Tibial artery (tissue), 4 donors: ENCODE measurements around the gene TAOK2.

ENCODE experiments used
- DNase-seq, 2 donors: peaks; one replicate each; pipeline ENCODE4 v3.0.0-alpha.2; 2019
- H3K27ac ChIP-seq, 2 donors: fragments of 200-600 bp; sonication (generic) in 1 of 2; 1 replicate in 1 of 2; 2 replicates in 1 of 2; pipeline ENCODE4 v1.5.1; 2018 to 2019; ENCODE audit warnings: mild to moderate bottlenecking in 1 of 2
- H3K27me3 ChIP-seq, 2 donors: fragments of 200-600 bp; sonication (generic) in 1 of 2; one replicate each; pipeline versions ENCODE4 v1.5.1 to v1.6.0; 2016 to 2019
- H3K36me3 ChIP-seq, 3 donors: fragments of 200-600 bp; sonication (generic) in 2 of 3; one replicate each; pipeline ENCODE4 v1.5.1; 2016 to 2019; ENCODE audit warnings: mild to moderate bottlenecking in 2 of 3
- H3K4me1 ChIP-seq, 4 donors: fragments of 200-600 bp; sonication (generic) in 2 of 4; 1 replicate in 3 of 4; 2 replicates in 1 of 4; pipeline ENCODE4 v1.5.1; 2016 to 2019
- H3K4me3 ChIP-seq, 2 donors: fragments of 200-600 bp; sonication (generic) in 1 of 2; 1 replicate in 1 of 2; 2 replicates in 1 of 2; pipeline ENCODE4 v1.5.1; 2018 to 2019; ENCODE audit warnings: mild to moderate bottlenecking in 2 of 2
- H3K9me3 ChIP-seq, 3 donors: fragments of 200-600 bp; sonication (generic) in 1 of 3; one replicate each; pipeline ENCODE4 v1.5.1; 2016 to 2019
- intact Hi-C: fragments of 100-400 bp; cut with DNase I; formaldehyde crosslinking; loops from one replicate; pipeline ENCODE4 v1.15.0; 2023; ENCODE audit warnings: low total_unique reads
- TF ChIP-seq, protein P1 (sequence below), 2 experiments: fragments of 200-600 bp in 1 of 2; fragments of 450-650 bp in 1 of 2; IDR thresholded peaks; one replicate each; pipeline ENCODE4 v1.5.1; 2017 to 2019; ENCODE audit warnings: antibody characterized with exemption in 2 of 2, mild to moderate bottlenecking in 1 of 2, moderate library complexity in 1 of 2

The TAOK2 gene

DNA sequence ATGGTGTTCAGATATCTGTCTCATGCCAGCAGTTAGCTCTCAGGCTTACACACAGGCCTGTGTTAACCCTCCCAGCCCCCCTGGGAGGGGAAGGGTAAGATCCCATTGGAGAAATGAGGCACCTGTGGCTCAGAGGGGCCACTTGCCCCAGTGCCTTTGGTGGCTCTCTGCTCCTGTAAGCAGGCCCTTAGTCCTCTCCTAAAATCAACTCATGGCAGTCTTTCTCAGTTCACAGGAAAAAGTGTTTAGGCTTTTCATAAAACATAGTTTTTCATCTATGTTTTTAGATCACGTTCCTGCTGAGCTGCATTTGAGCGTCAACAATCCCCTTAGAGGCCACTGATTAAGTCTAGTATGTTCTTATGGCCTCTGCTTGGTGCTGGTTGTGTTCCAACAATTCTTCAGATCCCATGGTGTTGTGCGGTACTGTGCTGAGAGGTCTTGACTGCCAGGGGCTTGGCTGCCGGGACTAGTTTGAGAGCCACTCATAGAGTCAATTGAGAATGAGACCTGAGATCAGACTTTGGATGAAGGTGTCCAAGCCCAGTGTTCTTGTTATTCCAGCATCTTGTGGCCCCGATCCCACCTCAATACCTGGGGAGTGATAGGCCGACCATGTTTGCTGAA is 10.6 kb downstream of the TAOK2 start:
- Histone ChIP-seq H3K4me3 (no peak overlapping the region), H3K27ac (no peak overlapping the region), H3K4me1 (no peaks in the 10 kb centered on the region), H3K36me3 (peaks cover 90 to 100% (median 99%) of the 10 kb centered on the region in 3 donors), H3K27me3 (no peaks in the 10 kb centered on the region), H3K9me3 (no peaks in the 10 kb centered on the region)
- DNase-seq, result no peak
- TF ChIP-seq, protein P1, sequence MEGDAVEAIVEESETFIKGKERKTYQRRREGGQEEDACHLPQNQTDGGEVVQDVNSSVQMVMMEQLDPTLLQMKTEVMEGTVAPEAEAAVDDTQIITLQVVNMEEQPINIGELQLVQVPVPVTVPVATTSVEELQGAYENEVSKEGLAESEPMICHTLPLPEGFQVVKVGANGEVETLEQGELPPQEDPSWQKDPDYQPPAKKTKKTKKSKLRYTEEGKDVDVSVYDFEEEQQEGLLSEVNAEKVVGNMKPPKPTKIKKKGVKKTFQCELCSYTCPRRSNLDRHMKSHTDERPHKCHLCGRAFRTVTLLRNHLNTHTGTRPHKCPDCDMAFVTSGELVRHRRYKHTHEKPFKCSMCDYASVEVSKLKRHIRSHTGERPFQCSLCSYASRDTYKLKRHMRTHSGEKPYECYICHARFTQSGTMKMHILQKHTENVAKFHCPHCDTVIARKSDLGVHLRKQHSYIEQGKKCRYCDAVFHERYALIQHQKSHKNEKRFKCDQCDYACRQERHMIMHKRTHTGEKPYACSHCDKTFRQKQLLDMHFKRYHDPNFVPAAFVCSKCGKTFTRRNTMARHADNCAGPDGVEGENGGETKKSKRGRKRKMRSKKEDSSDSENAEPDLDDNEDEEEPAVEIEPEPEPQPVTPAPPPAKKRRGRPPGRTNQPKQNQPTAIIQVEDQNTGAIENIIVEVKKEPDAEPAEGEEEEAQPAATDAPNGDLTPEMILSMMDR (IDR thresholded peaks at IDR 0.05), result no peak
- intact Hi-C loops, result no loop called here

DNA sequence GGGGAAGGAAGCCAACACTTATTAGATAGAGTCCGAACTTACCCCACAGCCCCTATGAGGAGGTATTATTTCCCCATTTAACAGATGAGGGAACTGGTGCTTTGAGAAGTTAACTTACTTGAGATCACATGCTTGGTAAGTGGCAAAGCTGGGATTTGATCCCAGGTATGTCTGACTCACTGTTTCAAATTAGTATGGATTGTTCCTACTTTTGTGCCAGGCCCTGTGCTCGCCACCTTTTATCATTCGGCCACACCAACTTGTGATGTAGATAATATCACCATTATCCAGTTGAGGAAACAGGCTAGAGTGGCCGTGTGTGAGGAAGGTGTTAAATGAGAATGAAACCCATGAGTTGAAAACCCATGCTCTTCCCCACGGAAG is 11.1 kb downstream of the TAOK2 start:
- Histone ChIP-seq H3K4me3 (no peak overlapping the region), H3K9me3 (no peaks in the 10 kb centered on the region), H3K4me1 (no peaks in the 10 kb centered on the region), H3K36me3 (peaks cover 85 to 100% (median 99%) of the 10 kb centered on the region in 3 donors), H3K27ac (no peak overlapping the region), H3K27me3 (no peaks in the 10 kb centered on the region)
- intact Hi-C loops, result no loop called here
- no peak for DNase-seq
- TF ChIP-seq, protein P1 (IDR thresholded peaks at IDR 0.05), result no peak

DNA sequence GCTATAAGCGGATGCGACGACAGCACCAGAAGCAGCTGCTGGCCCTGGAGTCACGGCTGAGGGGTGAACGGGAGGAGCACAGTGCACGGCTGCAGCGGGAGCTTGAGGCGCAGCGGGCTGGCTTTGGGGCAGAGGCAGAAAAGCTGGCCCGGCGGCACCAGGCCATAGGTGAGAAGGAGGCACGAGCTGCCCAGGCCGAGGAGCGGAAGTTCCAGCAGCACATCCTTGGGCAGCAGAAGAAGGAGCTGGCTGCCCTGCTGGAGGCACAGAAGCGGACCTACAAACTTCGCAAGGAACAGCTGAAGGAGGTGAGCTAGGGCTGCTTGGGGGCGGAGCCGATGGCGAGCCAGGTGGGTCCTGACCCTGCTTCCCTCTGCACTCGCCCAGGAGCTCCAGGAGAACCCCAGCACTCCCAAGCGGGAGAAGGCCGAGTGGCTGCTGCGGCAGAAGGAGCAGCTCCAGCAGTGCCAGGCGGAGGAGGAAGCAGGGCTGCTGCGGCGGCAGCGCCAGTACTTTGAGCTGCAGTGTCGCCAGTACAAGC is 11.7 kb downstream of the TAOK2 start:
- Histone ChIP-seq H3K9me3 (no peaks in the 10 kb centered on the region), H3K4me3 (no peak overlapping the region), H3K4me1 (no peaks in the 10 kb centered on the region), H3K36me3 (peaks cover 80 to 100% (median 94%) of the 10 kb centered on the region in 3 donors), H3K27me3 (no peaks in the 10 kb centered on the region), H3K27ac (no peak overlapping the region)
- intact Hi-C loops, result no loop called here
- no peak for DNase-seq
- TF ChIP-seq, protein P1 (IDR thresholded peaks at IDR 0.05), result no peak

DNA sequence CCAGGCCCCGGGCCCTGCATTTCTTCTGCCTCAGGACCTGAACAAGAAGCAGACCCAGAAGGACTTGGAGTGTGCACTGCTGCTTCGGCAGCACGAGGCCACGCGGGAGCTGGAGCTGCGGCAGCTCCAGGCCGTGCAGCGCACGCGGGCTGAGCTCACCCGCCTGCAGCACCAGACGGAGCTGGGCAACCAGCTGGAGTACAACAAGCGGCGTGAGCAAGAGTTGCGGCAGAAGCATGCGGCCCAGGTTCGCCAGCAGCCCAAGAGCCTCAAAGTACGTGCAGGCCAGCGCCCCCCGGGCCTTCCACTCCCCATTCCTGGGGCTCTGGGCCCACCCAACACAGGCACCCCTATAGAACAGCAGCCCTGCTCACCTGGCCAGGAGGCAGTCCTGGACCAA is 12.6 kb downstream of the TAOK2 start:
- DNase-seq, result no peak
- intact Hi-C loops, result no loop called here
- Histone ChIP-seq H3K4me3 (no peak overlapping the region), H3K9me3 (no peaks in the 10 kb centered on the region), H3K4me1 (no peaks in the 10 kb centered on the region), H3K27ac (no peak overlapping the region), H3K27me3 (no peaks in the 10 kb centered on the region), H3K36me3 (peaks cover 81 to 100% (median 94%) of the 10 kb centered on the region in 3 donors)
- TF ChIP-seq, protein P1 (IDR thresholded peaks at IDR 0.05), result no peak

DNA sequence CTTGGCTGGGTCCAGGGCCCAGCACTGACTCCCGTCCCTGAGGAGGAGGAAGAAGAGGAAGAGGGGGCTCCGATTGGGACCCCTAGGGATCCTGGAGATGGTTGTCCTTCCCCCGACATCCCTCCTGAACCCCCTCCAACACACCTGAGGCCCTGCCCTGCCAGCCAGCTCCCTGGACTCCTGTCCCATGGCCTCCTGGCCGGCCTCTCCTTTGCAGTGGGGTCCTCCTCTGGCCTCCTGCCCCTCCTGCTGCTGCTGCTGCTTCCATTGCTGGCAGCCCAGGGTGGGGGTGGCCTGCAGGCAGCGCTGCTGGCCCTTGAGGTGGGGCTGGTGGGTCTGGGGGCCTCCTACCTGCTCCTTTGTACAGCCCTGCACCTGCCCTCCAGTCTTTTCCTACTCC is 13.3 kb downstream of the TAOK2 start:
- TF ChIP-seq, protein P1 (IDR thresholded peaks at IDR 0.05), result no peak
- Histone ChIP-seq H3K4me1 (no peaks in the 10 kb centered on the region), H3K36me3 (peaks cover 76 to 100% (median 90%) of the 10 kb centered on the region in 3 donors), H3K27me3 (no peaks in the 10 kb centered on the region), H3K27ac (no peak overlapping the region), H3K9me3 (no peaks in the 10 kb centered on the region), H3K4me3 (no peak overlapping the region)
- DNase-seq, result no peak
- intact Hi-C loops, result no loop called here
